H9 (cell line): ENCODE measurements around the gene C16orf86. TPM values are rescaled to one million over a fixed set of nuclear protein-coding genes. Genes with fewer than 3 reads are reported as not detected.

ENCODE experiments used
- DNase-seq: peaks from one replicate; pipeline ENCODE4 v3.0.0-alpha.2; 2017
- H2AFZ ChIP-seq: one replicate; pipeline ENCODE4 v1.6.1; 2013; ENCODE audit warnings: mild to moderate bottlenecking, low read length, control low read depth, moderate library complexity
- H2AK5ac ChIP-seq: 2 replicates; pipeline ENCODE4 v1.6.1; 2013; ENCODE audit warnings: low read length, control low read depth, mixed read lengths; ENCODE audit not compliant: insufficient read length
- H2BK120ac ChIP-seq: one replicate; pipeline ENCODE4 v1.6.1; 2013; ENCODE audit warnings: low read depth, mild to moderate bottlenecking, low read length, control low read depth, inconsistent platforms; ENCODE audit not compliant: poor library complexity, severe bottlenecking
- H2BK12ac ChIP-seq: 2 replicates; pipeline ENCODE4 v1.6.1; 2013; ENCODE audit warnings: low read length, control low read depth, mixed read lengths, low read depth; ENCODE audit not compliant: insufficient read length
- H2BK15ac ChIP-seq: 2 replicates; pipeline ENCODE4 v1.6.1; 2013; ENCODE audit warnings: low read depth, low read length, control low read depth
- H2BK20ac ChIP-seq: one replicate; pipeline ENCODE4 v1.6.1; 2013; ENCODE audit warnings: low read depth, mild to moderate bottlenecking, low read length, control low read depth, inconsistent platforms; ENCODE audit not compliant: poor library complexity, severe bottlenecking
- H2BK5ac ChIP-seq: 2 replicates; pipeline ENCODE4 v1.6.1; 2013; ENCODE audit warnings: low read length, control low read depth, mixed read lengths; ENCODE audit not compliant: insufficient read length
- H3K14ac ChIP-seq: 2 replicates; pipeline ENCODE4 v1.6.1; 2013; ENCODE audit warnings: low read length, control low read depth; ENCODE audit not compliant: insufficient read depth
- H3K18ac ChIP-seq: 2 replicates; pipeline ENCODE4 v1.6.1; 2013; ENCODE audit warnings: low read depth, mild to moderate bottlenecking, mixed read lengths, low read length, control low read depth; ENCODE audit not compliant: insufficient read length
- H3K23ac ChIP-seq: 2 replicates; pipeline ENCODE4 v1.6.1; 2013; ENCODE audit warnings: low read length, control low read depth, mixed read lengths, low read depth; ENCODE audit not compliant: insufficient read length
- H3K23me2 ChIP-seq: 2 replicates; pipeline ENCODE4 v1.6.1; 2013; ENCODE audit warnings: low read depth, mild to moderate bottlenecking, mixed read lengths, low read length, control low read depth; ENCODE audit not compliant: insufficient read length, poor library complexity, severe bottlenecking
- H3K27ac ChIP-seq: 2 replicates; pipeline ENCODE4 v1.5.1; 2013; ENCODE audit warnings: low read length, control low read depth, mixed read lengths, low read depth; ENCODE audit not compliant: insufficient read length
- H3K27me3 ChIP-seq: 2 replicates; pipeline ENCODE4 v1.6.1; 2013; ENCODE audit warnings: low read length, control low read depth, inconsistent platforms; ENCODE audit not compliant: insufficient read depth
- H3K4ac ChIP-seq: 2 replicates; pipeline ENCODE4 v1.6.1; 2013; ENCODE audit warnings: low read depth, mild to moderate bottlenecking, control low read depth, inconsistent platforms, low read length, moderate library complexity
- H3K4me1 ChIP-seq: 2 replicates; pipeline ENCODE4 v1.6.1; 2013; ENCODE audit warnings: low read length, control low read depth, inconsistent platforms; ENCODE audit not compliant: insufficient read depth
- H3K4me2 ChIP-seq: 2 replicates; pipeline ENCODE4 v1.6.1; 2013; ENCODE audit warnings: low read length, control low read depth, mixed read lengths; ENCODE audit not compliant: insufficient read length, insufficient read depth
- H3K56ac ChIP-seq: 2 replicates; pipeline ENCODE4 v1.6.1; 2013; ENCODE audit warnings: low read depth, mild to moderate bottlenecking, mixed read lengths, low read length, control low read depth; ENCODE audit not compliant: insufficient read length
- H3K79me1 ChIP-seq: 2 replicates; pipeline ENCODE4 v1.6.1; 2013; ENCODE audit warnings: low read depth, mild to moderate bottlenecking, moderate library complexity, low read length, control low read depth, inconsistent platforms; ENCODE audit not compliant: insufficient read depth, poor library complexity, severe bottlenecking
- H3K79me2 ChIP-seq: 2 replicates; pipeline ENCODE4 v1.6.1; 2013; ENCODE audit warnings: low read length, control low read depth, inconsistent platforms; ENCODE audit not compliant: insufficient read depth
- H3K9ac ChIP-seq: 2 replicates; pipeline ENCODE4 v1.6.1; 2013; ENCODE audit warnings: low read length, control low read depth, mixed read lengths; ENCODE audit not compliant: insufficient read length; ENCODE audit errors: extremely low read depth
- H3K9me3 ChIP-seq: one replicate; pipeline ENCODE4 v1.6.1; 2013; ENCODE audit warnings: low read depth, low read length, inconsistent platforms; ENCODE audit not compliant: control insufficient read depth
- H3T11ph ChIP-seq: one replicate; pipeline ENCODE4 v1.6.1; 2013; ENCODE audit warnings: mild to moderate bottlenecking, low read length, control low read depth, inconsistent platforms
- H4K20me1 ChIP-seq: one replicate; pipeline ENCODE4 v1.6.1; 2013; ENCODE audit not compliant: control insufficient read depth, insufficient read length, insufficient read depth
- H4K5ac ChIP-seq: 2 replicates; pipeline ENCODE4 v1.6.1; 2013; ENCODE audit warnings: low read depth, mild to moderate bottlenecking, mixed read lengths, low read length, control low read depth; ENCODE audit not compliant: insufficient read length
- H4K8ac ChIP-seq: replicated peaks from 2 replicates; pipeline ENCODE4 v1.6.1; 2013; ENCODE audit warnings: low read length, control low read depth, mixed read lengths, low read depth; ENCODE audit not compliant: insufficient read length
- H4K91ac ChIP-seq: 2 replicates; pipeline ENCODE4 v1.6.1; 2013; ENCODE audit warnings: low read depth, mild to moderate bottlenecking, moderate library complexity, mixed read lengths, low read length, control low read depth; ENCODE audit not compliant: insufficient read length
- H3K27ac Mint-ChIP-seq, 3 experiments: 2 replicates in 2 of 3; 3 replicates in 1 of 3; pipeline ENCODE4 v1.8.0; 2020 to 2021; ENCODE audit warnings: mixed read lengths in 3 of 3, mild to moderate bottlenecking in 1 of 3, moderate library complexity in 1 of 3
- H3K27me3 Mint-ChIP-seq: 2 replicates; pipeline ENCODE4 v1.8.0; 2021; ENCODE audit warnings: low read depth, mild to moderate bottlenecking, moderate library complexity, mixed read lengths
- H3K36me3 Mint-ChIP-seq, 3 experiments: 2 replicates in 2 of 3; 3 replicates in 1 of 3; pipeline ENCODE4 v1.8.0; 2020 to 2021; ENCODE audit warnings: low read depth in 3 of 3, mixed read lengths in 3 of 3; ENCODE audit not compliant: insufficient read depth in 1 of 3
- H3K4me1 Mint-ChIP-seq, 2 experiments: 2 replicates each; pipeline ENCODE4 v1.8.0; 2020; ENCODE audit warnings: mixed read lengths in 2 of 2
- H3K4me3 Mint-ChIP-seq, 2 experiments: 2 replicates in 1 of 2; 3 replicates in 1 of 2; pipeline ENCODE4 v1.8.0; 2020 to 2021; ENCODE audit warnings: mild to moderate bottlenecking in 2 of 2, mixed read lengths in 2 of 2, moderate library complexity in 1 of 2
- H3K9me3 Mint-ChIP-seq, 2 experiments: 2 replicates in 1 of 2; 3 replicates in 1 of 2; pipeline ENCODE4 v1.8.0; 2020; ENCODE audit warnings: mild to moderate bottlenecking in 2 of 2, mixed read lengths in 2 of 2, moderate library complexity in 1 of 2
- CTCF ChIP-seq: fragments of 200-600 bp; sonication (generic); conservative IDR thresholded peaks from 3 replicates; pipeline ENCODE4 v1.8.0; 2021; ENCODE audit warnings: antibody characterized with exemption, mild to moderate bottlenecking
- WGBS: extraction: QIAGEN DNeasy Blood & Tissue Kit; methylation state at CpG from one replicate; pipeline ENCODE4 v1.1.7; 2013; ENCODE audit warnings: missing lambda C conversion rate, low lambda C conversion rate, mixed read lengths; ENCODE audit not compliant: insufficient read length; ENCODE audit errors: extremely low coverage; 5-methylcytosine and 5-hydroxymethylcytosine counted together
- total RNA-seq: library from RNA; stranded (reverse); gene quantifications from 2 replicates; pipeline ENCODE4 v1.2.1, GENCODE V29; 2021

The C16orf86 gene
- total RNA-seq, 1 experiment from 2014 or later = 1.5 TPM

- no peak overlapping the region for H2AFZ ChIP-seq
- Mint-ChIP-seq H3K36me3 (peaks cover 3 to 6% (median 5%) of the 10 kb centered on the region in 3 experiments; a peak in 4 of 7 replicates), H3K4me3 (no peak overlapping the region), H3K27me3 (no peaks in the 10 kb centered on the region), H3K4me1 (peaks cover 3 to 4% of the 10 kb centered on the region in 2 experiments; a peak in 3 of 4 replicates), H3K27ac (peak overlapping the region in 1 of 3 experiments; percentile 53; a peak in 1 of 7 replicates), H3K9me3 (peaks cover 0 to 4% of the 10 kb centered on the region in 2 experiments; a peak in 2 of 5 replicates)
- WGBS = no CpG with 5 or more reads among the region's 4 CpGs
- no peaks in the 10 kb centered on the region for H3K4me1 ChIP-seq
- no peaks in the 10 kb centered on the region for H3K79me2 ChIP-seq
- no peak overlapping the region for H3K56ac ChIP-seq
- H3K14ac ChIP-seq = no peak overlapping the region
- no peak overlapping the region for H3K27ac ChIP-seq
- H4K91ac ChIP-seq = no peak overlapping the region
- no peak overlapping the region for H4K8ac ChIP-seq
- no peak for TF ChIP-seq CTCF
- no peak overlapping the region for H2AK5ac ChIP-seq
- H3K23me2 ChIP-seq = no peaks in the 10 kb centered on the region
- H3K9ac ChIP-seq = no peak overlapping the region
- no peaks in the 10 kb centered on the region for H3K79me1 ChIP-seq
- no peak overlapping the region for H2BK20ac ChIP-seq
- no peaks in the 10 kb centered on the region for H4K20me1 ChIP-seq
- no peak overlapping the region for H2BK12ac ChIP-seq
- DNase-seq = no peak
- H2BK15ac ChIP-seq = no peak overlapping the region
- H4K5ac ChIP-seq = no peak overlapping the region
- no peak overlapping the region for H3T11ph ChIP-seq
- H3K27me3 ChIP-seq = no peaks in the 10 kb centered on the region
- H3K4ac ChIP-seq = no peak overlapping the region
- H3K4me2 ChIP-seq = no peak overlapping the region
- H3K9me3 ChIP-seq = no peaks in the 10 kb centered on the region
- no peak overlapping the region for H2BK120ac ChIP-seq
- H3K23ac ChIP-seq = no peak overlapping the region
- no peak overlapping the region for H2BK5ac ChIP-seq
- no peak overlapping the region for H3K18ac ChIP-seq
Measured at GRCh38 chr16:67697422-67698185, 31.0 kb downstream of the C16orf86 start.
